GM19395 (cell line): ENCODE results near the gene RANBP3.
A peak's percentile ranks its signal among the peaks of the same experiment; 100 is the strongest.

Experiments used
- ATAC-seq: cut with Tn5 transposase; IDR thresholded peaks from one replicate; pipeline ENCODE4 v1.9.1; 2021; ENCODE audit warnings: mild to moderate bottlenecking, moderate library complexity; ENCODE audit not compliant: unreplicated experiment

RANBP3 gene

GRCh38 chr19:5907241-5907640 is 70.7 kb downstream of the RANBP3 start:
- ATAC-seq: no peak

DNA sequence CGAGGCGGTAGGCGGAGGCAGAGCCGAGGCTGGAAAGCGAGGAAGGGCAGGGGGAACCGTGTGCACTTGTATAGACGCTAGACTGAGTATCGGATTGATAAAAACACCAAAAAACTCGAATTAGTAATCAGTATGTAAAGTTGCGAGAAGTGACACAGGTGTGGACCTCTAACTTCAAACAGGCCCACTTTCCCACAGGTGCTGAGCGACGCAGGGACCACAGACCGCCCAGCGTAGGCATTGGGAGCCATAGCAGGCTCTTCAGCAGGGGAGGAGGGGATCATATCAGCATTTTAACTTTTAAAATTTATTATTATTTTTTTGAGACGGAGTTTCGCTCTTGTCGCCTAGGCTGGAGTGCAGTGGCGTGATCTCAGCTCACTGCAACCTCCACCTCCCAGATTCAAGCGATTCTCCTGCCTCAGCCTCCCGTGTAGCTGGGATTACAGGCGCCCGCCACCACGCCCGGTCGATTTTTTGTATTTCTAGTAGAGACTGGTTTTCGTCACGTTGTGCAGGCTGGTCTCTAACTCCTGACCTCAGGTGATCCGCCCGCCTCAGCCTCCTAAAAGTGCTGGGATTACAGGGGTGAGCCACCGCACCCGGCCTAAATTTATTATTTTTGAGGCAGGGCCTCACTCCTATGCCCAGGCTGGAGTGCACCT is 72.7 kb downstream of the RANBP3 start:
- ATAC-seq: no peak

GRCh38 chr19:5904352-5905113 is 73.4 kb downstream of the RANBP3 start, which contains the start of gene VMAC:
Gene VMAC, plus strand, starts transcription at chr19:5904872. Its CDS starts 19 bp downstream, at chr19:5904891.
- ATAC-seq: peak; percentile 89

GRCh38 chr19:5903624-5904351 is 74.2 kb downstream of the RANBP3 start, which contains the start of gene NDUFA11:
Gene NDUFA11, minus strand, starts transcription at chr19:5903790. Its CDS starts 82 bp downstream, at chr19:5903708.
- ATAC-seq: peak; percentile 39

GRCh38 chr19:5903056-5903623 is 74.8 kb downstream of the RANBP3 start:
- no peak for ATAC-seq

DNA sequence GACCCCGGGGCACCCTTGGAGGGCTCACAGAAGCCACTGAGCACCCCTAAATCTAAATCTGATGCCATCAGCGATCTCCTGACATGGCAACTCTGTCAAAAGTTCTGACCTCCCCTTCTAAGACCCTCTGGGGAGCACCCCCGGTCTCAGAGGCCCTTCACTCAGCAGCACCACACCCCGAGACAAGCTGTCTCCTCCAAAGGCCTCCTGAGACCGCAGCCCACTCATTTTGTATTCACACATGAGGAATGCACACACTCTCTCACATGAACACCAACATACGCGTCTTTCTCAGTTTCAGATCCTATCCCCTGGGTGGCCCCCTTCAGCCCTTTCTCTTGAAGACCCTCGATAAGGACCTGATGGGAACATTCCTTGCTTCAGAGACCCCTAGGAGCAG is 77.0 kb downstream of the RANBP3 start:
- ATAC-seq: no peak

GRCh38 chr19:5899728-5900526 is 78.0 kb downstream of the RANBP3 start:
- ATAC-seq: no peak

DNA sequence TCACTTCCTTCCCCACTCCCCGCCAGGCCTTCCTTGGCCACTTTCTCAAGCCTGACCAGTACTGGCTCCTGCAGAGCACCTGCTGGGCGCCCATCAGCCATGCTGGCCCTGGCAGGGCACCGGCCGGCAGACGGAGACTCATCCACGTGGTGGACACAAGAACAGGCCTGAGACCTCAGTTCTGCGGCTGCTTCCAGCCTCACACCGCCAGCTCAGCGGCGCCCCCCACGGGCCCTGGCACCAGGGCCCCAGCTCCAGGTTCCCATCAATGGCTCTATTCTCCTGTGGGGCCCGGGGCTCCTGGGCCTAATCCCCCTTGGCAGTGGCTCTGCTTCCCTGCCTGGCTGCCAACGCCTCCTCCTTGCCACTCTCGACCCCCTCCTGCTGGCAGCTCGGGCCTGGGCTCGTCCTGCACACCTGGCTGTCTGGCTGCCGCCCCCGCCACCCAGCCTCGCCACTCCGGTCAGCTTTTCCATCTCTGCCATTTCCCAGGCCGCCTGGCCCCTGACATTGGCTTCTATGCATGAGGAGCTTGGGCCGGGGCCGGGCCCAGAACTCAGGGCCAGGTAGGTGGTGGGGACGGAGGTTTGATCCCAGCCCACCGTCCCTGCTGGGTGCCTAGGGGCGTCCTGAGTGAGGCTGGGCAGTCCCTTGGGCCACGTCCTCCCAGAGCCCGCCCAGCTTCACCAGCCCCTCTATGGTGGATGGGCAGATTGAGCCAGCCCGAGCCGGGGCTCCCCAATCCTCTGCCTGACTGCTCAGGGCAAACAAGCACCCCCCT is 80.6 kb downstream of the RANBP3 start:
- ATAC-seq: no peak

- no peak for ATAC-seq
Observed at GRCh38 chr19:5896365-5897076, 81.4 kb downstream of the RANBP3 start.

DNA sequence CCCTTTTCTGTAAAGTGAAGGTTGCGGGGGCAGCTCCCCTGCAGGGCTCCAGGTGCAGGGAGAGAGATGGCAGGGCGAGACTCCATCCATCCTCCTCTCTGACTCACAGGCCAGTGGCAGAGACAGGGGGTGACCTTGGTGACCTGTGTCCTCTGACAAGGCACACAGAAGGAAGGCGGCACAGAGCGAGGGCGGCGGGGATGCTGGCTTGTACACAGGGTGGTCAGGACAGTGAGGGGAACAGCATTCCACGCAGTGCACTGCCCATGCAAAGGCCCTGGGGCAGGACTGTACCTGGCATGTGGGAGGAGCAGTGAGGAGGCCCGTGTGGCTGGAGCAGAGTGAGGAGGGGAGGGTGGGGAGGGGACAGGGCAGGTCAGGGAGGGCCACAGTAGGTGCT is 82.0 kb downstream of the RANBP3 start:
- ATAC-seq: no peak

DNA sequence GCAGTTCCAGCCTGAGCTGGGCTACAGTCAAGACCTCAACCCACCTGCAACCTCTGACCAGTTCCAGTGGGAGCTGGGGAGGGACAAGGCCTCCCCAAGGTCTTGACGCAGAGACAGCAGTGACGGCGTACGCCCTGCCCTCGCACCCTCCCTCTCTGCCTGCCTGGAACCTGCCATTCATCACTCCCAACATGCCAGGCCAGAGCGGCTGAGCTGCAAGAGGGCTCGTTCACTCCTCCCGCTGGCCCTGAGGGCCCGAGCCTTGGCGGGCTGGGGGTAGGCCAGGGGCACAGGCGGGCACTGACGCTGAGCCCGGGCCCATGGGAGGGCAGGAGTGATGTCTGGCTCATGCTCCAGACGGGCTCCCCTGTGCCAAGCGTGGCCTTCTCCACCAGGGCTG is 82.5 kb downstream of the RANBP3 start:
- ATAC-seq: no peak

- no peak for ATAC-seq
Observed at GRCh38 chr19:5894704-5895349, 83.1 kb downstream of the RANBP3 start.

GRCh38 chr19:5893907-5894703 is 83.8 kb downstream of the RANBP3 start:
- ATAC-seq: no peak

DNA sequence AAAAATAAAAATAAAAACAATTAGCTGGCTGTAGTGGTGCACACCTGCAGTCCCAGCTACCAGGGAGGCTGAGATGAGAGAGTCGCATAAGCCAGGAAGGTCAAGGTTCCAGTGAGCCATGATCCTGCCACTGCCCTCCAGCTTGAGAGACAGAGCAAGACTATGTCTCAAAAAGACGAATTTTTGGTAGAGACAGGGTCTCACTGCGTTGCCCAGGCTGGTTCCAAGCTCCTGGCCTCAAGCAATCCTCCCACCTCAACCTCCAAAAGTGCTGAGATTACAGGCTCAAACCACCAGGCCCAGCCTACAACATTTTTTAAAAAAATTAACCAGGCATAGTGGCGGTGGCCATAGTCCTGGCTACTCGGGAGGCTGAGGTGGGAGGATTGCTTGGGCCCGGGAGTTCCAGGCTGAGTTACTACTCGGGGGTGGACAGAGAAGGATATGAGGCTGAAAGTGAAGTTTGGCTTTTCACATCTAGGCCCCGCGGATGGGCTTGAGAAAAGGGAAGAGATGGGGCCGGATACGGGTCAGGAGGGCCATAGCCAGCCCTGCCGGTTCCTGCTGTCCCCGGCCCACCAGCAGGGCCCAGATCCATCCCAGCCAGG is 84.5 kb downstream of the RANBP3 start:
- no peak for ATAC-seq

DNA sequence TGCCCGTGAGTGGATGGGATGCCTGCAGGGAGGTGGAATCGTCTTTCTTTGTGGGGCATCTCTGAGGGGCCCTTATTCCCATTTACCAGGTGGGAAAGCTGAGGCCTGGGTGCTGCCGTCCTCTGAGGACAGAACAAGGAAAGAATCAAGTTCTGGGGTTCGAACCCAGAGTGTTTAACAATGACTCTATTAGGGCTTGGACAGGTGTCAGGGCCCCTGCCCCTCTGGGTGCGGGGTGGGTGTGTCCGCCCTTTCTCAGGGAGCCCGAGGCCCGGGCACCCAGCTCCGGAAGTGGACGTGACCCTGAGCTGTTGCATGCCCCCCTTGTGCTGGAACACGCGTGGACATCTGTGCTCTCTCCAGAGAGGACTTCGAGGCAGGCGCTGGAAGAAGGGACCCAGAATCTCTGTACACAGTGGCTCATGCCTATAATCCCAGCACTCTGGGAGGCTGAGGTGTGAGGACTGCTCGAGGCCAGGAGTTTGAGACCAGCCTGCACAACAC is 85.1 kb downstream of the RANBP3 start:
- no peak for ATAC-seq

DNA sequence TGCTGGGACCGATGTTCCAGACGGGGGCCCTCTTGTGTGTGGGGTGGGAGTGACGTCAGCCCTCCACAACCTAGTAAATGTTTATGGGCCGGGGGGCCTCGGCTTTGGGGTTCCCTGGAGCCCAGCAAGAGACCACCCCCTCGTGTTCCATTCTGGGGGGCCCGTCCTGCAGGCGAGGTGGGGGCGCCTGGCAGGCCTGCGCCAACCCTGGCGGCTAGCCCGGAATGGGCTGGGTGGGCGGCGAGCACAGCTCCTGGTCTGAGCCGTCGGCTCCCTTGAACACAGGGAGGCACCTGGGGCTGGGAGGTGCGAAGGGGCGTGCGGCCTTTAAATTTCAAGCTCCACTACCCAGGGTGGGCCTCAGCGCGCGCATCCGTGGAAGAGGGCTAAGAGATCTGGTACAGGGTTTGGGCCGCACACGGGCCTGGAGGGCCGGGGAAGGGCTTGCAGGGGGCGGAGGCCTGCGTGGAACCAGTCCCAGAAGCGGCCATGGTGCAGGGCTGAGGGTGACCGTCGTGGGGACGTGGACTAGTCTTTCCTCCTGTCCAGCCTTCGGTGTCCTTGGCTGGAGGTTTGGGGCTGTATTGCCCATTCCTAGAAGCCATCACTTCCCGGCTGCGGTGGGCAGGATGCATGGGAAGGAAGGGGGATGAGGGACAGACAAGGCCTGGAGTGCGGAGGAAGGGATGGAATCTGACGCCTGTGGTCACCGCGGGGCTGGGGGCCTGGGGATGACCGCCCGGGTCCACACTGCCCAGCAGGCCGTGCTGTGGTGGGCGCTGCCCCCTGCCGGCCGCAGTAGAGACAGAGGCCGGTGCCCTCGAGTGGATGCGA is 85.8 kb downstream of the RANBP3 start:
- ATAC-seq: no peak
